Measurements from ENCODE around the gene TNS3. TPM values are rescaled to one million over a fixed set of nuclear protein-coding genes. Genes with fewer than 3 reads are reported as not detected.

The TNS3 gene
- total RNA-seq, 1 donor from 2014 or later = 426 TPM

- Mint-ChIP-seq H3K9me3 (ENCODE audit: low read depth) (no peaks in the 10 kb centered on the region), H3K27me3 (ENCODE audit: low read depth) (no peaks in the 10 kb centered on the region), H3K4me3 (ENCODE audit: unreplicated experiment) (no peak overlapping the region), H3K36me3 (ENCODE audit: low read depth) (peaks cover 5% of the 10 kb centered on the region), H3K27ac (ENCODE audit: unreplicated experiment) (peak overlapping the region; percentile 99), H3K4me1 (ENCODE audit: low read depth) (peaks cover 96% of the 10 kb centered on the region)
- TF ChIP-seq CTCF (IDR thresholded peaks at IDR 0.05) = no peak
- DNase-seq (ENCODE audit: low spot score) = no peak
Measured at GRCh38 chr7:47455872-47456185, 126.1 kb downstream of the TNS3 start.

- DNase-seq (ENCODE audit: low spot score) = no peak
- no peak overlapping the region for H3K4me3 Mint-ChIP-seq (ENCODE audit: unreplicated experiment)
- no peaks in the 10 kb centered on the region for H3K27me3 Mint-ChIP-seq (ENCODE audit: low read depth)
- peak overlapping the region; percentile 99 for H3K27ac Mint-ChIP-seq (ENCODE audit: unreplicated experiment)
- peaks cover 5% of the 10 kb centered on the region for H3K36me3 Mint-ChIP-seq (ENCODE audit: low read depth)
- peaks cover 96% of the 10 kb centered on the region for H3K4me1 Mint-ChIP-seq (ENCODE audit: low read depth)
- TF ChIP-seq CTCF (IDR thresholded peaks at IDR 0.05) = no peak
- no peaks in the 10 kb centered on the region for H3K9me3 Mint-ChIP-seq (ENCODE audit: low read depth)
Measured at GRCh38 chr7:47454974-47455871, 126.7 kb downstream of the TNS3 start.

GRCh38 chr7:47454069-47454973, 127.6 kb downstream of the TNS3 start:
- H3K27ac Mint-ChIP-seq (ENCODE audit: unreplicated experiment) = peak overlapping the region; percentile 99
- H3K4me1 Mint-ChIP-seq (ENCODE audit: low read depth) = peaks cover 98% of the 10 kb centered on the region
- peaks cover 6% of the 10 kb centered on the region for H3K36me3 Mint-ChIP-seq (ENCODE audit: low read depth)
- H3K4me3 Mint-ChIP-seq (ENCODE audit: unreplicated experiment) = peak overlapping the region; percentile 31
- DNase-seq (ENCODE audit: low spot score) = no peak
- no peaks in the 10 kb centered on the region for H3K9me3 Mint-ChIP-seq (ENCODE audit: low read depth)
- H3K27me3 Mint-ChIP-seq (ENCODE audit: low read depth) = no peaks in the 10 kb centered on the region
- no peak for TF ChIP-seq CTCF (IDR thresholded peaks at IDR 0.05)

GRCh38 chr7:47453093-47454061, 128.5 kb downstream of the TNS3 start:
- peaks cover 98% of the 10 kb centered on the region for H3K4me1 Mint-ChIP-seq (ENCODE audit: low read depth)
- peak overlapping the region; percentile 50 for H3K4me3 Mint-ChIP-seq (ENCODE audit: unreplicated experiment)
- no peaks in the 10 kb centered on the region for H3K27me3 Mint-ChIP-seq (ENCODE audit: low read depth)
- H3K27ac Mint-ChIP-seq (ENCODE audit: unreplicated experiment) = peak overlapping the region; percentile 99
- TF ChIP-seq CTCF (IDR thresholded peaks at IDR 0.05) = no peak
- DNase-seq (ENCODE audit: low spot score) = no peak
- H3K9me3 Mint-ChIP-seq (ENCODE audit: low read depth) = no peaks in the 10 kb centered on the region
- H3K36me3 Mint-ChIP-seq (ENCODE audit: low read depth) = peaks cover 10% of the 10 kb centered on the region

All from chondrocyte (in vitro differentiated cells).